GM10847 (cell line): ENCODE results near the gene COL3A1.

Experiments
- POLR2A ChIP-seq: IDR thresholded peaks from 2 replicates; pipeline ENCODE4 v1.6.1; 2011; ENCODE audit not compliant: insufficient read length; ENCODE audit errors: extremely low read depth

The COL3A1 gene

DNA sequence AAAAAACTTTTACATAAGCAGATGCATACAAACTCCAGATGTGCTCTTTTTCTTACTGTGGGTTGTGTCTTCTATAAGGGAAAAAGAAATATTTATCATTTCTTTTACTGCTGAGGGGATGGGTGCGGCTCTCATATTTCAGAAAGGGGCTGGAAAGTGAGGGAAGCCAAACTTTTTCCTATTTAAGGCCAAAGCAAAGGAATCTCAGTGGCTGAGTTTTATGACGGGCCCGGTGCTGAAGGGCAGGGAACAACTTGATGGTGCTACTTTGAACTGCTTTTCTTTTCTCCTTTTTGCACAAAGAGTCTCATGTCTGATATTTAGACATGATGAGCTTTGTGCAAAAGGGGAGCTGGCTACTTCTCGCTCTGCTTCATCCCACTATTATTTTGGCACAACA, at the start of gene COL3A1:
COL3A1 (plus strand) TSS at position 210 of the 400 bp plus-strand sequence; CDS start at position 327, 117 bp downstream.
- no peak for TF ChIP-seq POLR2A

DNA sequence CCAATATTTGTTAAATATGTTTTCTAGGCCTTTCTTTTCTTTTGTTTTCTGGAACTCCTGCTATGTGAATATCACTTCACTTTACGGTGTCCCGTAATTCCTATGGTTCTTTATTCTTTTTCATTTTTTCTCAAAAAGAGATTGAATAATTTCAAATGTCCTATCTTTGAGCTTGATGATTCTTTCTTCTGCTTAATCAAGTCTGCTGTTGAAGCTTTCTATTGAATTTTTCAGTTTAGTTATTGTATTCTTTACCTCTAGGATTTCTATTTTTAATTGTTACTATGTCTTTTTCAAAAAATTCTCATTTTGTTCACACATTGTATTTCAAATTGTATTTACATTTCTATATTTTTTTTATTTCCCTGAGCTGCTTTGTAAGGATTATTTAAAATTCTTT, 45.5 kb upstream of the COL3A1 start:
- TF ChIP-seq POLR2A: no peak

DNA sequence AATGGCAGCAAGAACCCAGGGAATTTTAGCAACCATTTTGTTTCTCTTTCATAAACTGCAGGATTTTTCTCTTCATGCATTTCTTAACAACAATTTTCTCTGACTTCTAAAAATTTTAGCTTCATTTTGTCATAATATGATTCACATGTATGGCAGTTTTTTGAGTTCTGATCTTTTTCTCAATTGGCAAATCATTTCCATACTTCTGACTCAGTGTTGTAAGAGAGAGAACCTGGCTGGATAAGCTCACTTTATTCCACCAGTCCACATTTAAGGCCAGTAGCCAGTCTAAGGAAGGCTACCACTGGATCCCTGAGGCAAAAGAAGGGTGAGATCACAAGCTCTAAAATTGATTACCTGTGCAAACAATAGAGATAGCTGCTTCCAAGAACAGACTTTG, 42.8 kb upstream of the COL3A1 start:
- TF ChIP-seq POLR2A: no peak

DNA sequence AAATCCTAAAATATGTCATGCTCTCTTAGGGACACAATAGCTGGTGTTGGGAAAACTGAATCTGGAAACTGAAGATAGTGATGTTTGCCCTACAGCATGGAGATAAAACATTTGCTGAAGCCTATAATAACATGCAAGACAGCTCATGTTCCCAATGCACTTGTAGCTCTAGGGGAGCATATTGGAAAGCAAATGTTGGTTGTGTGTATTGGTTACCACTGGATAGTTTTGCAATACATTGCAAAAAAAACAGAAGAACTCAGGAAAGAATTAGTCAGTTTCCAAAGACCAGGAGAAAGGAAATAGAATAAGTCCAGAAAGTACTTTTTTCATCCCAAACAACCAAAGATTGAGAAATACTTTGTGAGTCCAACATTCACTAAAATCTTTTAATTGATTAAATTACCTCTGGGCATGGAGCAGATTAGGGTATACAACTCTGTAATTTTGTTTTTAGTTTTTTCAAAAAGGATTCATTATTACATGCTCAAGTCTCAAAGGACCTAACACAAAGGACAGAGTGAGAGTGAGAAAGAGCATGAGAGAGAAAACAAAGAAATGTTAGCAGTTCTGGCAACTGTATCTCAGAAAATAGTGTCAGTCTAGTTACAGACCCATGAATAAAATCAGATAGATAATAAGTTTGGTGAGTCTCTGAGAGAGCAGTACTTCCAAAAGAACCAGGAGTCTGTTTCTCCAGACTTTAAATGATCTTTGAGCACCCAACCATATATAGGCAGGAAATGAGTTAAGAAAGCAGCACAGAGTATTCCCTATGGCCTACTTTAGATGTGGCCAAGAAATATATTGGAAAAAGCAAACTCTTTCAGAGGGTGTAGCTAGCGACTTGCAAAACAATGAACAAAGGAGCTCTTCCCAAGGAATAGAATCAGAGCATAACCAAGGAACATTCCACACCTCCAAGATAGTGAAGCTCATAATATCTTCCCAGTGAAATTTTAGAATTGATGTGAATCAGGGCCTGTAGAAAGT, 36.6 kb upstream of the COL3A1 start:
- no peak for TF ChIP-seq POLR2A

DNA sequence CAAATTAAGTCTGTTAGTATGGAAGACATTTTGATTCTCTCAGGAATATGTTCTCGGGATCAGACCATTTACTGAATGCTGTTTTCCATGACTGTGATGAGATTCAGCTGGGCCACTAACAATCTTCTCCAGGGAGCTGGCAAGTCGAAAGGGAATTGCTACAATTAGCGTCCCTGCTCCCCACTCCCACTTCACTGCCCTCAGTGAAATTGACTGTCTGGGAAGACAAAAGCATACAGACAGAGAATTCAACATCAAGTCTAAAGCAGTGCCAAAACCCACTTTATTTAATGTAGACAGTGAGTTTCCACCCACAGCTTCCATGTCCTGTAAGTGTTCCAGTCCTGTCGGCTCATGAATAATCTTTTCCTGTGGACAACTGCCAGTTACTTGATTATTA, 34.0 kb upstream of the COL3A1 start:
- TF ChIP-seq POLR2A: no peak

DNA sequence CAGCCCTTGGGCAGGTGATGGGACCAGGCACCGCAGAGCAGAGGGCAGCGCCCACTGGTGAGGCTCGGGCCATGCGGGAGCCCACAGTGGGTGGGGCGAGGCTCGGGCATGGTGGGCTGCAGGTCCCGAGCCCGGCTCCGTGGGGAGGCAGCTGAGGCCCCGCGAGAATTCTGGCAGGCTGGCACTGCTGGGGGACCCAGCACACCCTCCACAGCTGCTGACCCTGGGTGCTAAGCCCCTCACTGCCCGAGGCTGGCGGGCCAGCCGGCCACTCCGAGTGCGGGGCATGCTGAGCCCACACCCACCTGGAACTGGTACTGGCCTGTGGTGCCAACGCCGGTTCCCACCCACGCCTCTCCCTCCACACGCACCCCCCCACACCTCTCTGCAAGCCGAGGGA, 29.7 kb upstream of the COL3A1 start:
- no peak for TF ChIP-seq POLR2A

DNA sequence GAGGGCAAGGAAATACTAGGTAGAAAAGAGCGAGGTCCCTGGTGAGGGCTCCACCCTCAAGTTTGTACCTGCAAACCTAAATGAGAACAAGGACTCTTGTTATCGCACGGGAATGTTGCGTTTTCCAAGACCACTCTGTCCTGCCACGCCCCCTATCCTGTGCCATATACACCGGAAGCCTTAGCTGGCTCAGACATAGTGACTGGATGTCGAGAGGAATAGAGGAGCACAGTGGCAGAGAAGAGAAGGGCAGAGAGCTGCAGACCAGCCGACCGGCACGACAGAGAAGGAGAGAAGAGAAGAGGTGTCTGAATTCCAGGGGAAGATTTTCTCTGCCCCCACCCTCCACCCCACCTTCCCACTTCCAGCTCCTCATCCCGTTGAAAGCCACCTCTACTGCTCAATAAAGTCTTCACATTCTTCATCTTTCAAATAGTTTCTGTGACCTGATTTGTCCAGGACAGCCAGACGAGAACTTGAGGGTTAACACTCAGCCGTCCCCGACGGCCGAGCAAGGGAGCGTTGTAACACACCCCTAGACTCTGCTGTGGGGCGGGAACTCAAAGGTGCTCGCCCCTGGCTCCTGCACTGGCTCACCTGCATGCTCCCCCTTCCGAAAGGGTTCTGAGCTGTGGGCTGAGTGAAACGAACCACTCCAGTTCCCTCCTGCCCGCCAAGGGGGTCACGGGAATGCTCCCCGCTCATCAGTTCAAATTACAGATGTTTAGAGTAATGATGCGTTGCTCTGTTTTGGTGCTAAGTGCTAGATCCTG, 24.9 kb upstream of the COL3A1 start:
- TF ChIP-seq POLR2A: no peak

DNA sequence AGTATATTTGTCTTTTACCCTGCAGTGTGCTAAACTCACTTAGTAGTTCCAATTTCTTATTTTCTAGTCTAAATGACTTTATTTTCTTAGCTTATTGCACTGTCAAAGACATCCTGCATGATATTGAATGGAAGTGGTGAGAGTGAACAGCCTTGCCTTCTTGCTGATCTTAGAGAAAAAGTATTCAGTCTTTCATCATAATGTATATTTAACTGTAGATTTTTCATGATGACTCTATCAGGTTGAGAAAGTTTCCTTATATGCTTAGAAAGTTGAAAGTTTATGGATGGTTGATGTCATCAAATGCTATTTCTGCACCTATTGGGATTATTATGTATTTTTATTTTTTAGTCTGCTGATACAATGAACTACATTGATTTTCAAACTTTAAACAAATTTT, 21.3 kb upstream of the COL3A1 start:
- TF ChIP-seq POLR2A: no peak

DNA sequence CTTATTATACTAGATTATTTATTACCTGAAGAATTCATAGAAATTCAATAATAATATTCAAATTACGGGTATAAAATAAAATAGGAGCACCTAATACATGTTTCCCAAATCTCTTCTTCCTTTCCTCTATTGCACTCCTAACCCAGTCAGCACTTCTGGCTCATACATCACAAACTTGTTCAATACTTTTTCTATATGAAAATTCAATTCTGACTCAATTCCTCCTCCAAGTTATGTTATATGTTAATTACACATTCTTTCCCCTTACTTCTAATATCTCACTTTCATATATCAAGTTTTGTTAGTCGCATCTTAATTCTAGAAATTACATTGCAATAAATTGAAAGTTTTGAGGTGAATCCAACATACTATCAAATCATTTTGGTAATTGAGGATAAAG, 17.9 kb upstream of the COL3A1 start:
- no peak for TF ChIP-seq POLR2A

DNA sequence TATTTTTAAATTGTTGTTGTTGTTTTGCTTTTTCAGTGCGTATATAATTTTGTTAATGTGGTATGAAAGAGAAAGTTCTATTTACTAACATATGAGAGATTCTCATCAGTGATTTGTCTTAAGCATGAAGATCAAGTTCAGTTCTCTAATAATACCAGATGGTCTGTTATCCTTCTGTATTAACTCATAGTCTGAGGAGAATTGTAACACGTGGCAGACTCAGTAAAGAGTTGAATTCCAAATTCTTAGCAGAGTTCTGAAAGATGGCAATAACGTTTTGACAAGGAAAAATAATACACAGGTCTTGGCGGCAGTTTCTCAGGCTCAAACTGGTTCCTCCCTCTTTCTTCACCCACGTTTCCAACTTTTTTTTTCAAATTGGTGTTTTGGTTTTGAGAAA, 17.2 kb upstream of the COL3A1 start:
- no peak for TF ChIP-seq POLR2A

DNA sequence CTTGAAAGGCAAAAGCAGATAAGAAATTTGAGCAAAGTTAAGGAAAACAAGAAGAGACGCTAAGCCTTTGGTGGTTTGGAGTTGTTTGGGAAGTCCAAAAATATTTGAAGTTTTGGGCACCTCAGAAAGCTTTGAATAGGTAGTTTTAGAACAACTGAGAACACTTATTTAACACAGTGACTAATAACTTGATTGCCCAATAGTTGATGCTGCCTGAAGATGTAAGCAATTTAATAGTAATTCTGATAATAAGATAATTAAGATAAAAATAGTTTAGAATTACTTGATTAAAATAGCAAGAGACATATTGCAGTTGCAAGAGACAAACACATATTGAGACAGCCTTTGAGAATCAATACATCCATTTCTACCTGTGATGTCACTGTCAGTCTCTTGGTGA, 16.5 kb upstream of the COL3A1 start:
- no peak for TF ChIP-seq POLR2A

DNA sequence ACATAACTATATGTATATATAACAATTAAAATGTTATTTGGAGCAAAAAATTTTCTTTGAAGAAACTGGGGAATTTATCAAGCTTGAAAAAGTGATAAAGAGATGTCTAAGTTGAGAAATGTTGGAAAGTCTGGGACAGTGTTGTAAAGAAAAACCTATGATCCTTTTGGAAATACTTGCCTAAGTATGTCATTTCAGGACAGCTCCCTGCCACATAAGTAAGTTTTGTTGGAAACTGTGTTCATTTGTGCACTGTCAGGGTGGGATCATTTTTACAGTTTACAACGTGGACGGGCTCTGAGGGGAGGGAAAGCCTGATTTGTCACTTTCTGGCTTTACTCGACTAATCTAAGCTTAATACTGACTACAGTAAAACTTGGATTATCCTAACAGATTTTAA, 10.4 kb upstream of the COL3A1 start:
- no peak for TF ChIP-seq POLR2A

DNA sequence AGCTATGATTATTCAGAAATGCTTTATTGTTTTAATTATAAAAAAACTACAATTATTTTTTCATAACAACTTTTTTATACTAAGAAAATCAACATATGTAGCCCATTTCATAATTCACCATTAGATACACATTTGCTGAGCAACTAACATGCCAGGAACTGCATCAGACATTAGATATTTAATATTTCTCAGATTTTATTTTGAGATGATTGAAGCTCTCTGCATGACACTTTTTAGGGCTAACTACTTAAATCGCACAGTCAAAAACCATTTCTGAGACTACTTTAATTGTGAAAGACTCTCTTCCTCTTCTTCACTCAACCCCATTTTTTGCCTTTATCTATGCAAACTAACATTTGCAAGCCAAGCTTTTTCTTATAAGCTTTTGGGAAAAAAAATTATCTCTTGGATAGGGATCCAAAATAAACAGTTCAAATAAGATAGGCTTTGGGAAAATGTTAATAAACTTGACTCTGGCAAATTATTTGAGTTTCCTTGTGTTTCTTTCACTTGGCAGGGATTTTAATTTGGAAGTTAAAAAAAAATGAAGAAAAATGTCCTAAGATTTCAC, 9.1 kb upstream of the COL3A1 start:
- no peak for TF ChIP-seq POLR2A

DNA sequence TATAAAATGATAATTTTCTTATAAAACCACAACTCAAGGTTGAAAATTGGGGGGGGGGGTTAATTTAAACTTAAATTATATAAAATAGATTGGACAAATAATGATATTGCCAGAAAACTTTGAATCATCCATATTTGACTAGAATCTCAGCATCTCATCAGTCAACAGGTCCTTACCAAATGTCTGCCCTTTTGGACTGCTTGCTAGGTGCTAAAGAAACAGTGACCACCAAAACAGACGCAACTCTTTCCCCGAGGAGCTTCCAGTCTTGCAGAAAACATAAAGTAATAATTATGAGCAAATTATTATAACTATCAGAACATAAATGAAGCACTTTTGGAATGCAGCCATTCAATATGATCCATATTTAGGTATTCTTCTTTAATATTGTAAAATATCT, 8.6 kb upstream of the COL3A1 start:
- no peak for TF ChIP-seq POLR2A

DNA sequence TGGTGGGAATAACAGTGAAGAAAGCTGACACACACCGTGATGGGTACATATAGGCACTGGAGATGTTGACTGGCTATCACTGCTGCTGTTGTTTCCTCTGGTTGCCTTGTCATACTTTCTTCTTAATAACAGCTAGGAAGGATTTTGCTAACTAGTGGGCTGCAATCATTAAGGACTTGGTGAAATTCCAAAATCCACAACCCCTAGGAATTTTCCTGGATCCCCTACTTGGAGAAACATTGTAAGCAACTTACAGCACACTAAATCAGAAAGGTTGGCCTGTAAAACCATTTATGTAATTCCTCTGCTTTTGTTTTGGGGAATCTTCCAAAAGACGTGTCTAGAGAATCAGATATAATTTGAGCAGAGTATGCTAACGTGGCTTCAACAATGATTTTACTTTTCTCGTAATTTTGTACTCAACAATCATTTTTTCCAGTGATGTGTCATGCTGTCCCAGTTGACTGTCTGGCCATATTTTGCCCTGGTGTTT, 8.0 kb upstream of the COL3A1 start:
- no peak for TF ChIP-seq POLR2A
